ENCODE data around the gene RNF32.
A peak's percentile ranks its signal among the peaks of the same experiment; 100 is the strongest.
"Not testable (repeated sequence)": the region's sequence is repeated elsewhere in the genome, so short reads cannot be mapped to it uniquely, and the experiment has no call there.

RNF32 gene

GRCh38 chr7:156642306-156643045 lies 1.9 kb downstream of the RNF32 start:
- DNase-seq = no peak

- not testable (repeated sequence) for DNase-seq
Measured at GRCh38 chr7:156647330-156647729, 6.8 kb downstream of the RNF32 start.

- peak; percentile 30 for DNase-seq
Measured at GRCh38 chr7:156650042-156650441, 9.5 kb downstream of the RNF32 start.

- no peak for DNase-seq
Measured at GRCh38 chr7:156651474-156651873, 10.9 kb downstream of the RNF32 start.

GRCh38 chr7:156652886-156653568 lies 12.5 kb downstream of the RNF32 start:
- DNase-seq = no peak

- no peak for DNase-seq
Measured at GRCh38 chr7:156654511-156655234, 14.1 kb downstream of the RNF32 start.

- DNase-seq = no peak
Measured at GRCh38 chr7:156655251-156655650, 14.7 kb downstream of the RNF32 start.

GRCh38 chr7:156655983-156656382 lies 15.4 kb downstream of the RNF32 start:
- DNase-seq = no peak

- no peak for DNase-seq
Measured at GRCh38 chr7:156656598-156656997, 16.0 kb downstream of the RNF32 start.

GRCh38 chr7:156657681-156658080 lies 17.1 kb downstream of the RNF32 start:
- DNase-seq = no peak

GRCh38 chr7:156659203-156659602 lies 18.6 kb downstream of the RNF32 start:
- no peak for DNase-seq

- no peak for DNase-seq
Measured at GRCh38 chr7:156659961-156660360, 19.4 kb downstream of the RNF32 start.

- DNase-seq = no peak
Measured at GRCh38 chr7:156661637-156662036, 21.1 kb downstream of the RNF32 start.

GRCh38 chr7:156662277-156662676 lies 21.7 kb downstream of the RNF32 start:
- DNase-seq = no peak

GRCh38 chr7:156665101-156665500 lies 24.5 kb downstream of the RNF32 start:
- no peak for DNase-seq

GRCh38 chr7:156666368-156667109 lies 26.0 kb downstream of the RNF32 start:
- no peak for DNase-seq

- no peak for DNase-seq
Measured at GRCh38 chr7:156667110-156667426, 26.5 kb downstream of the RNF32 start.

- no peak for DNase-seq
Measured at GRCh38 chr7:156668130-156668741, 27.7 kb downstream of the RNF32 start.

GRCh38 chr7:156669035-156669828 lies 28.7 kb downstream of the RNF32 start:
- DNase-seq = no peak

GRCh38 chr7:156673454-156673853 lies 32.9 kb downstream of the RNF32 start:
- DNase-seq = no peak

GRCh38 chr7:156673902-156674301 lies 33.3 kb downstream of the RNF32 start:
- DNase-seq = no peak

GRCh38 chr7:156675721-156676120 lies 35.1 kb downstream of the RNF32 start:
- no peak for DNase-seq
